Right atrium auricular region (tissue), 2 donors: ENCODE results near the gene FGF12. TPM values are rescaled to one million over a fixed set of nuclear protein-coding genes. Genes with fewer than 3 reads are reported as not detected.
A peak's percentile ranks its signal among the peaks of the same experiment; 100 is the strongest.

ENCODE experiments used
- DNase-seq: peaks from one replicate; pipeline ENCODE4 v3.0.0-alpha.2; 2019; ENCODE audit warnings: low spot score
- H3K27ac ChIP-seq, 2 donors: fragments of 200-600 bp; sonication (generic); 1 replicate in 1 of 2; 2 replicates in 1 of 2; pipeline ENCODE4 v1.5.1; 2016 to 2019
- H3K27me3 ChIP-seq, 2 donors: fragments of 200-600 bp; sonication (generic); one replicate each; pipeline versions ENCODE4 v1.5.1 to v1.6.0; 2017 to 2019
- H3K36me3 ChIP-seq: fragments of 200-600 bp; sonication (generic); one replicate; pipeline ENCODE4 v1.5.1; 2016
- H3K4me1 ChIP-seq, 2 donors: fragments of 200-600 bp; sonication (generic); one replicate each; pipeline versions ENCODE4 v1.5.1 to v1.6.0; 2017 to 2019
- H3K4me3 ChIP-seq, 2 donors: fragments of 200-600 bp; sonication (generic); 1 replicate in 1 of 2; 2 replicates in 1 of 2; pipeline ENCODE4 v1.5.1; 2017 to 2019; ENCODE audit warnings: mild to moderate bottlenecking in 1 of 2, moderate library complexity in 1 of 2
- H3K9me3 ChIP-seq, 2 donors: fragments of 200-600 bp; sonication (generic); one replicate each; pipeline ENCODE4 v1.5.1; 2019
- CTCF ChIP-seq, 2 donors: fragments of 200-600 bp; sonication (generic); IDR thresholded peaks; one replicate each; pipeline ENCODE4 v1.5.1; 2019; ENCODE audit warnings: antibody characterized with exemption in 2 of 2
- total RNA-seq, 2 donors: library from RNA; depleted of rRNA; stranded (reverse); fragments of >200 nt; gene quantifications; one replicate each; pipeline ENCODE4 v1.1.0, GENCODE V29; 2016

Gene FGF12
- total RNA-seq, 2 donors from 2014 or later, result 126 to 218 TPM

- no peak for TF ChIP-seq CTCF (IDR thresholded peaks at IDR 0.05)
- H3K9me3 ChIP-seq, result no peaks in the 10 kb centered on the region
- no peak overlapping the region for H3K4me3 ChIP-seq
- H3K36me3 ChIP-seq, result no peaks in the 10 kb centered on the region
- H3K4me1 ChIP-seq, result peaks cover 0 to 20% of the 10 kb centered on the region in 2 donors
- no peak overlapping the region for H3K27ac ChIP-seq
- no peaks in the 10 kb centered on the region for H3K27me3 ChIP-seq
- no peak for DNase-seq
Observed at GRCh38 chr3:192545333-192545732, 182.0 kb downstream of the FGF12 start.

DNA sequence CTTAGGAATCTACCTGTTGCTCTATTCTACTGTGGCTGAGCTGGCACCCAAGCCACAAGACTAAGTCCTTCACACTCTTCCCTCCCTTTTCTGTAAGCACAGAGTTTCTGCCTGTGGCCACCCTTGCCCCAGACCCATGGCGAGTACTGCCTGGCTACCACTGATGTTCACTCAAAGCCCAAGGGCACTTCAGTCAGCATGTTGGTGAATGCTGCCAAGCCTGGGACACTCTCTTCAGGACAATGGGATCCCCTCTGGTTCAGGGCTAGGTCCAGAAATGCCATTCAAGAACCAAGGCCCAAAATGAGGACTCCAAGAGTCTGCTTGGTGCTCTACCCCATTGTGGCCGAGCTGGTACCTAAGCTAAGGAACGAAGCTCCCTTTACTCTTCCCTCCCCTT is 184.2 kb downstream of the FGF12 start:
- H3K9me3 ChIP-seq, result no peaks in the 10 kb centered on the region
- no peaks in the 10 kb centered on the region for H3K36me3 ChIP-seq
- peaks cover 0 to 2% of the 10 kb centered on the region in 2 donors for H3K4me1 ChIP-seq
- H3K27me3 ChIP-seq, result no peaks in the 10 kb centered on the region
- DNase-seq, result no peak
- no peak overlapping the region for H3K27ac ChIP-seq
- no peak overlapping the region for H3K4me3 ChIP-seq
- no peak for TF ChIP-seq CTCF (IDR thresholded peaks at IDR 0.05)

- peaks cover 0 to 31% of the 10 kb centered on the region in 2 donors for H3K4me1 ChIP-seq
- peak overlapping the region; percentile 57 to 82 for H3K27ac ChIP-seq
- no peaks in the 10 kb centered on the region for H3K36me3 ChIP-seq
- no peaks in the 10 kb centered on the region for H3K27me3 ChIP-seq
- no peak overlapping the region for H3K4me3 ChIP-seq
- TF ChIP-seq CTCF (IDR thresholded peaks at IDR 0.05), result no peak
- H3K9me3 ChIP-seq, result no peaks in the 10 kb centered on the region
- no peak for DNase-seq
Observed at GRCh38 chr3:192516820-192517219, 210.5 kb downstream of the FGF12 start.

DNA sequence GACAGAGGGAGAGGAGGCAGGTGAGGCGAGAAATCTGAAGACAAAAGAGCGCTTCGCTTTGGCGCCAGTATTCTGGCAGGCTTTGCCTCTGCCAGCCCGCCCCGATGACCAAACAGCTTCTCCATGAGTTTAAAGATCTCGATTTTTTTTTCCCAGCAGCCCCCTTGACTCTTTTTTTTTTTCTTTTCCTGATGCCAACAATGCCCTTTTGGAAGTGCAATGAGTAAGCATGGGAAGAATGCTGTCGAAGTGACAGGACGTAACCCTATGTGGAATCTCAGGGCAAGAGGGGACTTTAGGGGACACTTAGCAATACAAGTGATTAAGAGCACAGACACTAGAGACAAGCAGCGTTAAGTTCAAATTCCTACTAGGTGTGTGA is 211.7 kb downstream of the FGF12 start:
- DNase-seq, result no peak
- H3K27me3 ChIP-seq, result no peaks in the 10 kb centered on the region
- H3K4me3 ChIP-seq, result peak overlapping the region; percentile 10 to 53
- H3K4me1 ChIP-seq, result peaks cover 0 to 31% of the 10 kb centered on the region in 2 donors
- TF ChIP-seq CTCF (IDR thresholded peaks at IDR 0.05), result no peak
- H3K27ac ChIP-seq, result peak overlapping the region; percentile 57 to 82
- peaks cover 0 to 5% of the 10 kb centered on the region in 2 donors for H3K9me3 ChIP-seq
- H3K36me3 ChIP-seq, result no peaks in the 10 kb centered on the region

DNA sequence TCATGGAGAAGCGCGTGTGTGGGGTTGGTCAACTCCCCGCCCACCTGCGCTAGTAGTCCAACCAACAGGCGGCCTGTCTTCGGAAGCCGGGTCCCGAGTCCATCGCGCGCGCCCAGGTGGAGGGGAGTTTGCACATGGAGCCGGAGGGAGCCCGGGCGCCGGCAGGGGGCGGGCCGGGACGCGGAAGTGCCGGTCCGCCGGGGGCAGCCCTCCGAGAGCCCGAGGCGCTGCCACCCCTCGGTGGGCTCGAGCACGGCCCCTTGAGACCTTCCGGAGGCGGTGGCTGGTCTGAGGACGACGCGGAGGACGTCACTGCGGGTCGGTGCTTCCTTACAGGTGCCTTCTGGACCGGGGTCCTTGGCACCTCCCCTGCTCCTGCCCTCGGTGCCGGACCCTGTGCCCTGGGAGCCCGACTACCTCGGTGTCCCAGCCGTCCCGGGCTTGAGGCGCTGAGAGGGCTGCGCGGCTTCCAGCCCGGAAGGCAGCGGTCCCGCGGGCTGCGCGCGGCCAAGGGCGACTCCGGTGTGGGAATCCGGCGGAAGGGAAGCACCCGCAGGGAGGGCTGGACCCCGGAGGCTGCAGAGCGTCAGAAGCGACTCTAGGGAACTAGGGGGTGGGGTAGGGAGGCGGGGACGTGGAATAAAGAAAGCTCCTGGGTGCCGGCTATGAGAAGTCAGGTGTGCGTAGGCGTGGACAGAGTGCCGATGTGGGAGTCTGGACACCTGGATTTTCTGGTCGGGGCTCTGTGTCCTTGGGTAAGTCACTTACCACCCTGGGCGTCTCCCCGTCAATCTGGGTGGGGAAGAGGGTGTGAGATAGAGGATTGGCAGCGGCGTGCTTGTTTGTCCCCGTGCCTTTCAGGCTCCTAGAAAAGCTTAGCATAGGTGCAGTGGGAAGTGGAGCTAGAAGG is 212.3 kb downstream of the FGF12 start:
- Histone ChIP-seq H3K27me3 (no peaks in the 10 kb centered on the region), H3K9me3 (peaks cover 0 to 7% of the 10 kb centered on the region in 2 donors), H3K4me3 (peak overlapping the region; percentile 11 to 53), H3K4me1 (peaks cover 0 to 31% of the 10 kb centered on the region in 2 donors), H3K27ac (peak overlapping the region; percentile 57 to 82), H3K36me3 (no peaks in the 10 kb centered on the region)
- peak in 1 of 2 donors; percentile 50 for TF ChIP-seq CTCF (IDR thresholded peaks at IDR 0.05)
- DNase-seq, result no peak
